Testis (tissue), 3 donors: ENCODE measurements around the gene NKAIN2. TPM values are rescaled to one million over a fixed set of nuclear protein-coding genes. Genes with fewer than 3 reads are reported as not detected.
"Not testable (repeated sequence)": the region's sequence is repeated elsewhere in the genome, so short reads cannot be mapped to it uniquely, and the experiment has no call there.

Experiments used
- DNase-seq: peaks from one replicate; pipeline ENCODE4 v3.0.0-alpha.2; 2019
- H3K27ac ChIP-seq, 2 donors: fragments of 200-600 bp; sonication (generic); one replicate each; pipeline ENCODE4 v1.5.1; 2019
- H3K27me3 ChIP-seq: fragments of 200-600 bp; sonication (generic); one replicate; pipeline ENCODE4 v1.5.1; 2019
- H3K36me3 ChIP-seq: fragments of 200-600 bp; sonication (generic); one replicate; pipeline ENCODE4 v1.5.1; 2017; ENCODE audit warnings: low read depth; ENCODE audit errors: missing control alignments
- H3K4me1 ChIP-seq: fragments of 200-600 bp; sonication (generic); one replicate; pipeline ENCODE4 v1.5.1; 2019
- H3K4me3 ChIP-seq, 2 donors: fragments of 200-600 bp; sonication (generic); one replicate each; pipeline ENCODE4 v1.5.1; 2017 to 2019
- H3K9me3 ChIP-seq: fragments of 200-600 bp; sonication (generic); one replicate; pipeline ENCODE4 v1.5.1; 2017
- CTCF ChIP-seq, 3 experiments: fragments of 450-650 bp in 2 of 3; fragments of 200-600 bp in 1 of 3; sonication (generic) in 1 of 3; IDR thresholded peaks; one replicate each; pipeline ENCODE4 v1.5.1; 2016 to 2019; ENCODE audit warnings: antibody characterized with exemption in 3 of 3, mild to moderate bottlenecking in 2 of 3, moderate library complexity in 1 of 3
- POLR2A ChIP-seq: fragments of 450-650 bp; IDR thresholded peaks from one replicate; pipeline ENCODE4 v1.6.1; 2017; ENCODE audit warnings: antibody characterized with exemption, mild to moderate bottlenecking, moderate library complexity
- WGBS, 2 donors: methylation state at CpG; one replicate each; pipeline ENCODE4 v1.1.5; 2018; 5-methylcytosine and 5-hydroxymethylcytosine counted together
- intact Hi-C: fragments of 100-400 bp; cut with DNase I; formaldehyde crosslinking; loops from one replicate; pipeline ENCODE4 v1.15.1; 2023; ENCODE audit warnings: low total_unique reads
- polyA plus RNA-seq: library from polyadenylated mRNA; stranded (reverse); fragments of 350-450 nt; fragmentation: Illumina TruSeq; extraction: RNeasy Lipid Tissue Mini Kit (QIAGEN cat#74804); gene quantifications from one replicate; pipeline ENCODE4 v1.2.3, GENCODE V29; 2014; ENCODE audit warnings: low read depth, low replicate concordance; ENCODE audit not compliant: insufficient read depth
- total RNA-seq, 2 donors: library from RNA; depleted of rRNA; stranded (reverse); fragments of >200 nt; gene quantifications; one replicate each; pipeline ENCODE4 v1.2.3, GENCODE V29; 2016

The NKAIN2 gene
- total and polyA plus RNA-seq, 3 donors from 2014 or later = 0.56 to 1.1 (median 0.71) TPM

- 36 to 52% methylated on average over 2 of the region's 2 CpGs for WGBS, 2 donors
- Histone ChIP-seq H3K9me3 (no peaks in the 10 kb centered on the region), H3K27me3 (no peaks in the 10 kb centered on the region), H3K4me1 (no peaks in the 10 kb centered on the region), H3K36me3 (no peaks in the 10 kb centered on the region), H3K4me3 (no peak overlapping the region), H3K27ac (no peak overlapping the region)
- TF ChIP-seq POLR2A = no peak
- no peak for TF ChIP-seq CTCF (IDR thresholded peaks at IDR 0.05)
- DNase-seq = no peak
- intact Hi-C loops = no loop called here
These were observed 163.0 kb downstream of the NKAIN2 start for GRCh38 chr6:123966618-123967017.

DNA sequence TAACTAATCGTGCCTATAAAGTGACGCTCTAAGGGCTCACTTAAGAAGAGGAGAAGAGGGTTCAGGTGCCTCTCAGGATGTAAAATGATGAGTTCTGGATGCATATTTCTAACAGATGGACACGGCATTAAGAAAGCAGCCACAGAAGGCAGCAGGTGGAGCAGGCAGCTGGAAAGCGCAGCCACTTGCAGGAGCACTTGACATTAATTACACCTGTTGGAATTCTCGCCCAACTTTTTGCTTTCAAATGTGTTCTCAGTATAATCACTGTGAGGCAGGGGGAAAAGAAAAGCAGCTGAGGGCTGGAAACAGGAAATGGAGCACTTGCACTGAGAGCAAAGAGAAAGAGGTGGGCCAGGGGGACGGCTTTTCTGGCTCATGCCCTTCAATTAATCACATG lies 164.2 kb downstream of the NKAIN2 start:
- Histone ChIP-seq H3K4me1 (no peaks in the 10 kb centered on the region), H3K4me3 (no peak overlapping the region), H3K27me3 (no peaks in the 10 kb centered on the region), H3K27ac (no peak overlapping the region), H3K9me3 (no peaks in the 10 kb centered on the region), H3K36me3 (no peaks in the 10 kb centered on the region)
- no peak for DNase-seq
- 79 to 81% methylated on average over 6 of the region's 6 CpGs for WGBS, 2 donors
- TF ChIP-seq POLR2A = no peak
- no peak for TF ChIP-seq CTCF (IDR thresholded peaks at IDR 0.05)
- intact Hi-C loops = no loop called here

- H3K4me3 ChIP-seq = no peak overlapping the region
- no peak for TF ChIP-seq POLR2A
- TF ChIP-seq CTCF (IDR thresholded peaks at IDR 0.05) = no peak
- no peaks in the 10 kb centered on the region for H3K9me3 ChIP-seq
- no peak for DNase-seq
- H3K36me3 ChIP-seq = no peaks in the 10 kb centered on the region
- H3K27ac ChIP-seq = no peak overlapping the region
- no peaks in the 10 kb centered on the region for H3K4me1 ChIP-seq
- intact Hi-C loops = no loop called here
- H3K27me3 ChIP-seq = no peaks in the 10 kb centered on the region
These were observed 169.1 kb downstream of the NKAIN2 start for GRCh38 chr6:123972600-123973294.

DNA sequence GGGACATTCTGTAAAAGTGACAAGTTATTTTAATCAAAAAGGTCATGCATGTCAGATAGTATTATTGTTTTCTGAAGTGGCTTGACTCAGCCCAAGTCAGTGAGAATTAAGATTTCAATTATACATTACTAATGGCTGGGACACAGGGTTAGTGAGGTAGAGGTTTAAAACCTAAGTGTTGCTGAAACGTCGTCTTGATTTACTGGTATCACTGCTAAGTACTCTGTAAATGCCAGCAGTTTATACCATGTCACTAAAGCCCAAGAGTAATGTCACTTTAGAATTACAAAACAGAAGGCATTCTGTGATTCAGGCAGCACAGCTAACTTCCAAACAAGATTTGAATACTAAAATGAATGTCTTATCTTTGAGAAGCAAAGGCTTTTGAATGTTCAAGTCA lies 176.6 kb downstream of the NKAIN2 start:
- no peak for TF ChIP-seq CTCF (IDR thresholded peaks at IDR 0.05)
- TF ChIP-seq POLR2A = no peak
- H3K27me3 ChIP-seq = no peaks in the 10 kb centered on the region
- H3K4me3 ChIP-seq = no peak overlapping the region
- H3K4me1 ChIP-seq = no peaks in the 10 kb centered on the region
- 56 to 66% methylated on average over 2 of the region's 2 CpGs for WGBS, 2 donors
- H3K9me3 ChIP-seq = no peaks in the 10 kb centered on the region
- no peak overlapping the region for H3K27ac ChIP-seq
- no peak for DNase-seq
- intact Hi-C loops = no loop called here
- H3K36me3 ChIP-seq = no peaks in the 10 kb centered on the region

GRCh38 chr6:123986938-123987337 lies 183.3 kb downstream of the NKAIN2 start:
- Histone ChIP-seq H3K9me3 (no peaks in the 10 kb centered on the region), H3K27ac (no peak overlapping the region), H3K27me3 (no peaks in the 10 kb centered on the region), H3K4me3 (no peak overlapping the region), H3K36me3 (no peaks in the 10 kb centered on the region), H3K4me1 (no peaks in the 10 kb centered on the region)
- intact Hi-C loops = no loop called here
- 87 to 95% methylated on average over 4 of the region's 4 CpGs for WGBS, 2 donors
- DNase-seq = no peak
- TF ChIP-seq CTCF (IDR thresholded peaks at IDR 0.05) (no peak), POLR2A (no peak)

GRCh38 chr6:123989918-123990317 lies 186.3 kb downstream of the NKAIN2 start:
- intact Hi-C loops, DNase-seq, H3K27ac ChIP-seq, H3K36me3 ChIP-seq, H3K4me1 ChIP-seq, H3K9me3 ChIP-seq, H3K4me3 ChIP-seq, H3K27me3 ChIP-seq: not testable (repeated sequence)
- WGBS, 2 donors = 65 to 66% methylated on average over 5 of the region's 5 CpGs
